ENCODE results near the gene CNN2.

GRCh38 chr19:1037621-1038064, 11.2 kb downstream of the CNN2 start:
- TF ChIP-seq, protein P1, sequence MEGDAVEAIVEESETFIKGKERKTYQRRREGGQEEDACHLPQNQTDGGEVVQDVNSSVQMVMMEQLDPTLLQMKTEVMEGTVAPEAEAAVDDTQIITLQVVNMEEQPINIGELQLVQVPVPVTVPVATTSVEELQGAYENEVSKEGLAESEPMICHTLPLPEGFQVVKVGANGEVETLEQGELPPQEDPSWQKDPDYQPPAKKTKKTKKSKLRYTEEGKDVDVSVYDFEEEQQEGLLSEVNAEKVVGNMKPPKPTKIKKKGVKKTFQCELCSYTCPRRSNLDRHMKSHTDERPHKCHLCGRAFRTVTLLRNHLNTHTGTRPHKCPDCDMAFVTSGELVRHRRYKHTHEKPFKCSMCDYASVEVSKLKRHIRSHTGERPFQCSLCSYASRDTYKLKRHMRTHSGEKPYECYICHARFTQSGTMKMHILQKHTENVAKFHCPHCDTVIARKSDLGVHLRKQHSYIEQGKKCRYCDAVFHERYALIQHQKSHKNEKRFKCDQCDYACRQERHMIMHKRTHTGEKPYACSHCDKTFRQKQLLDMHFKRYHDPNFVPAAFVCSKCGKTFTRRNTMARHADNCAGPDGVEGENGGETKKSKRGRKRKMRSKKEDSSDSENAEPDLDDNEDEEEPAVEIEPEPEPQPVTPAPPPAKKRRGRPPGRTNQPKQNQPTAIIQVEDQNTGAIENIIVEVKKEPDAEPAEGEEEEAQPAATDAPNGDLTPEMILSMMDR (IDR thresholded peaks at IDR 0.05): no peak
- TF ChIP-seq POLR2A (IDR thresholded peaks at IDR 0.05) (no peak), EP300 (IDR thresholded peaks at IDR 0.05) (no peak)

Data from ovary (tissue), 3 donors.